HepG2 (cell line): ENCODE measurements around the gene ABHD3. TPM values are rescaled to one million over a fixed set of nuclear protein-coding genes. Genes with fewer than 3 reads are reported as not detected.

ENCODE experiments used
- ATF6 ChIP-seq: sonication (generic); formaldehyde crosslinking; conservative IDR thresholded peaks from 2 replicates; pipeline ENCODE4 v1.4.0; 2020; ENCODE audit warnings: missing genetic modification reagents
- FOXM1 ChIP-seq: sonication (generic); formaldehyde crosslinking; IDR thresholded peaks from 2 replicates; pipeline ENCODE4 v1.5.0; 2020; ENCODE audit warnings: missing genetic modification reagents
- ISL2 ChIP-seq: sonication (generic); formaldehyde crosslinking; IDR thresholded peaks from 2 replicates; pipeline ENCODE4 v1.5.0; 2020; ENCODE audit warnings: missing genetic modification reagents
- PHF8 ChIP-seq: sonication (generic); formaldehyde crosslinking; IDR thresholded peaks from 2 replicates; pipeline ENCODE4 v1.5.0; 2020; ENCODE audit warnings: missing genetic modification reagents
- PRPF4 ChIP-seq: fragments of 200-400 bp; formaldehyde crosslinking; IDR thresholded peaks from 2 replicates; pipeline ENCODE4 v1.6.1; 2016; ENCODE audit warnings: low read length, low read depth; ENCODE audit not compliant: poor library complexity, severe bottlenecking
- RFXAP ChIP-seq: sonication (generic); formaldehyde crosslinking; IDR thresholded peaks from 2 replicates; pipeline ENCODE4 v1.4.0; 2020; ENCODE audit warnings: missing genetic modification reagents, borderline replicate concordance
- RNF2 ChIP-seq: fragments of 450-650 bp; conservative IDR thresholded peaks from 2 replicates; pipeline ENCODE4 v1.6.1; 2016; ENCODE audit warnings: low read depth
- RXRA ChIP-seq: sonication (generic); formaldehyde crosslinking; IDR thresholded peaks from 2 replicates; pipeline ENCODE4 v1.5.1; 2020; ENCODE audit warnings: missing genetic modification reagents
- SRF ChIP-seq: IDR thresholded peaks from 2 replicates; pipeline ENCODE4 v1.6.1; 2011; ENCODE audit warnings: mild to moderate bottlenecking, low read depth, low read length, moderate library complexity
- XRCC5 ChIP-seq: fragments of 200-400 bp; formaldehyde crosslinking; optimal IDR thresholded peaks from 2 replicates; pipeline ENCODE3; 2017; ENCODE audit warnings: mild to moderate bottlenecking, low read length
- ZC3H4 ChIP-seq: sonication (generic); formaldehyde crosslinking; IDR thresholded peaks from 2 replicates; pipeline ENCODE4 v1.4.0; 2020; ENCODE audit warnings: missing genetic modification reagents, borderline replicate concordance
- ZFP82 ChIP-seq: sonication (generic); formaldehyde crosslinking; IDR thresholded peaks from 2 replicates; pipeline ENCODE4 v1.5.1; 2020; ENCODE audit warnings: mild to moderate bottlenecking, missing genetic modification reagents, borderline replicate concordance
- ZNF10 ChIP-seq: sonication (generic); formaldehyde crosslinking; IDR thresholded peaks from 2 replicates; pipeline ENCODE4 v1.4.0; 2020; ENCODE audit warnings: mild to moderate bottlenecking, low read depth, missing genetic modification reagents, borderline replicate concordance
- ZNF276 ChIP-seq: sonication (generic); formaldehyde crosslinking; IDR thresholded peaks from 2 replicates; pipeline ENCODE4 v1.4.0; 2020; ENCODE audit warnings: mild to moderate bottlenecking, low read depth, missing genetic modification reagents
- ZNF460 ChIP-seq: sonication (generic); formaldehyde crosslinking; IDR thresholded peaks from 2 replicates; pipeline ENCODE4 v1.5.1; 2020; ENCODE audit warnings: missing genetic modification reagents, mild to moderate bottlenecking, borderline replicate concordance
- ZNF468 ChIP-seq: sonication (generic); formaldehyde crosslinking; IDR thresholded peaks from 2 replicates; pipeline ENCODE4 v1.8.0; 2022; ENCODE audit warnings: mild to moderate bottlenecking, moderate library complexity, missing genetic modification reagents
- ZNF614 ChIP-seq: IDR thresholded peaks from 2 replicates; pipeline ENCODE4 v1.6.1; 2018; ENCODE audit warnings: missing biosample characterization, missing genetic modification reagents, inconsistent platforms, borderline replicate concordance
- ZNF850 ChIP-seq: sonication (generic); formaldehyde crosslinking; conservative IDR thresholded peaks from 2 replicates; pipeline ENCODE4 v1.9.0; 2021; ENCODE audit warnings: mild to moderate bottlenecking, missing genetic modification reagents
- polyA plus RNA-seq, 8 experiments: library from polyadenylated mRNA; depleted of rRNA in 3 of 8; stranded (reverse) in 7 of 8; unstranded in 1 of 8; fragments of >200 nt; fragmentation: Illumina TruSeq in 4 of 8; extraction: Trizol in 4 of 8; gene quantifications; 2 replicates each; pipeline versions ENCODE4 v1.2.1 to v1.2.3, GENCODE V29; 2011 to 2016; ENCODE audit warnings: low read depth in 4 of 8, missing spikeins in 1 of 8, mixed read lengths in 1 of 8; ENCODE audit not compliant: insufficient read depth in 1 of 8
- total RNA-seq, 5 experiments: library from RNA; depleted of rRNA; stranded (reverse); fragments of >200 nt; fragmentation: Illumina TruSeq; extraction: Trizol; gene quantifications; 2 replicates each; pipeline ENCODE4 v1.2.3, GENCODE V29; 2016; ENCODE audit warnings: low read depth in 1 of 5
- TF ChIP-seq, protein P1 (sequence below): sonication (generic); formaldehyde crosslinking; IDR thresholded peaks from 2 replicates; pipeline ENCODE4 v1.5.0; 2020; ENCODE audit warnings: mild to moderate bottlenecking, missing genetic modification reagents
- TF ChIP-seq, protein P2 (sequence below): sonication (generic); formaldehyde crosslinking; IDR thresholded peaks from 2 replicates; pipeline ENCODE4 v1.5.1; 2020; ENCODE audit warnings: missing genetic modification reagents, mild to moderate bottlenecking, borderline replicate concordance

ABHD3 gene
- total and polyA plus RNA-seq, 2 of the 13 experiments (the other 11 are each of a cell fraction or from before 2014, with no cell fraction given), result 32.1 to 40.2 TPM

- TF ChIP-seq ZNF614, result peak; percentile 20; the same call in 1 of the 2 replicates
- TF ChIP-seq ZNF850 (CRISPR knock-in tag), result no peak
- TF ChIP-seq ZFP82 (CRISPR knock-in tag), result no peak
- TF ChIP-seq ZNF10 (CRISPR knock-in tag), result no peak
- peak; percentile 60; the same call in 1 of the 2 replicates for TF ChIP-seq RFXAP
- TF ChIP-seq ATF6 (CRISPR knock-in tag), result peak; percentile 73; the same call in 1 of the 2 replicates
- TF ChIP-seq SRF, result no peak
- TF ChIP-seq ZNF276 (CRISPR knock-in tag), result no peak
- TF ChIP-seq, protein P1, sequence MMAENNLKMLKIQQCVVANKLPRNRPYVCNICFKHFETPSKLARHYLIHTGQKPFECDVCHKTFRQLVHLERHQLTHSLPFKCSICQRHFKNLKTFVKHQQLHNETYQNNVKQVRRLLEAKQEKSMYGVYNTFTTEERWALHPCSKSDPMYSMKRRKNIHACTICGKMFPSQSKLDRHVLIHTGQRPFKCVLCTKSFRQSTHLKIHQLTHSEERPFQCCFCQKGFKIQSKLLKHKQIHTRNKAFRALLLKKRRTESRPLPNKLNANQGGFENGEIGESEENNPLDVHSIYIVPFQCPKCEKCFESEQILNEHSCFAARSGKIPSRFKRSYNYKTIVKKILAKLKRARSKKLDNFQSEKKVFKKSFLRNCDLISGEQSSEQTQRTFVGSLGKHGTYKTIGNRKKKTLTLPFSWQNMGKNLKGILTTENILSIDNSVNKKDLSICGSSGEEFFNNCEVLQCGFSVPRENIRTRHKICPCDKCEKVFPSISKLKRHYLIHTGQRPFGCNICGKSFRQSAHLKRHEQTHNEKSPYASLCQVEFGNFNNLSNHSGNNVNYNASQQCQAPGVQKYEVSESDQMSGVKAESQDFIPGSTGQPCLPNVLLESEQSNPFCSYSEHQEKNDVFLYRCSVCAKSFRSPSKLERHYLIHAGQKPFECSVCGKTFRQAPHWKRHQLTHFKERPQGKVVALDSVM, result no peak
- TF ChIP-seq FOXM1 (CRISPR knock-in tag), result no peak
- TF ChIP-seq ISL2, result peak; percentile 46
- 0 out of 2 replicates have a peak, but pooled peaks have one; percentile 34 for TF ChIP-seq ZC3H4 (CRISPR knock-in tag)
- peak; percentile 67 for TF ChIP-seq XRCC5
- TF ChIP-seq PRPF4, result no peak
- 0 out of 2 replicates have a peak, but pooled peaks have one; percentile 12 for TF ChIP-seq RXRA
- TF ChIP-seq ZNF460 (CRISPR knock-in tag), result no peak
- TF ChIP-seq RNF2, result no peak
- TF ChIP-seq, protein P2, sequence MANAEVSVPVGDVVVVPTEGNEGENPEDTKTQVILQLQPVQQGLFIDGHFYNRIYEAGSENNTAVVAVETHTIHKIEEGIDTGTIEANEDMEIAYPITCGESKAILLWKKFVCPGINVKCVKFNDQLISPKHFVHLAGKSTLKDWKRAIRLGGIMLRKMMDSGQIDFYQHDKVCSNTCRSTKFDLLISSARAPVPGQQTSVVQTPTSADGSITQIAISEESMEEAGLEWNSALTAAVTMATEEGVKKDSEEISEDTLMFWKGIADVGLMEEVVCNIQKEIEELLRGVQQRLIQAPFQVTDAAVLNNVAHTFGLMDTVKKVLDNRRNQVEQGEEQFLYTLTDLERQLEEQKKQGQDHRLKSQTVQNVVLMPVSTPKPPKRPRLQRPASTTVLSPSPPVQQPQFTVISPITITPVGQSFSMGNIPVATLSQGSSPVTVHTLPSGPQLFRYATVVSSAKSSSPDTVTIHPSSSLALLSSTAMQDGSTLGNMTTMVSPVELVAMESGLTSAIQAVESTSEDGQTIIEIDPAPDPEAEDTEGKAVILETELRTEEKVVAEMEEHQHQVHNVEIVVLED (CRISPR knock-in tag), result no peak
- no peak for TF ChIP-seq ZNF468 (CRISPR knock-in tag)
- TF ChIP-seq PHF8 (CRISPR knock-in tag), result peak; percentile 95
Observed at GRCh38 chr18:21740538-21741311, 36.2 kb upstream of the ABHD3 start, which contains the start of gene MIB1 (continued).
